Activated naive CD8-positive, alpha-beta T cell treated with anti-CD3 and anti-CD28 coated beads for 36 hours (primary cell): Measurements from ENCODE around the gene XYLT1. TPM values are rescaled to one million over a fixed set of nuclear protein-coding genes. Genes with fewer than 3 reads are reported as not detected.
"Not testable (repeated sequence)": the region's sequence is repeated elsewhere in the genome, so short reads cannot be mapped to it uniquely, and the experiment has no call there.

Experiments
- DNase-seq: peaks from one replicate; pipeline ENCODE4 v3.0.0; 2021
- H3K27ac Mint-ChIP-seq: one replicate; pipeline ENCODE4 v1.8.0; 2022; ENCODE audit warnings: mild to moderate bottlenecking, moderate library complexity, mixed read lengths
- H3K27me3 Mint-ChIP-seq: one replicate; pipeline ENCODE4 v1.8.0; 2022; ENCODE audit warnings: mild to moderate bottlenecking, mixed read lengths
- H3K36me3 Mint-ChIP-seq: one replicate; pipeline ENCODE4 v1.8.0; 2021; ENCODE audit warnings: mild to moderate bottlenecking, mixed read lengths
- H3K4me1 Mint-ChIP-seq: one replicate; pipeline ENCODE4 v1.8.0; 2021; ENCODE audit warnings: mixed read lengths
- H3K4me3 Mint-ChIP-seq: one replicate; pipeline ENCODE4 v1.8.0; 2022; ENCODE audit warnings: mild to moderate bottlenecking, moderate library complexity, mixed read lengths
- H3K9me3 Mint-ChIP-seq: one replicate; pipeline ENCODE4 v1.8.0; 2022; ENCODE audit warnings: mixed read lengths
- total RNA-seq, 2 experiments: library from RNA; stranded (reverse); gene quantifications; one replicate each; pipeline ENCODE4 v1.2.3, GENCODE V29; 2021

Gene XYLT1
- total RNA-seq, 2 experiments from 2014 or later = 4.1 to 4.6 TPM

DNA sequence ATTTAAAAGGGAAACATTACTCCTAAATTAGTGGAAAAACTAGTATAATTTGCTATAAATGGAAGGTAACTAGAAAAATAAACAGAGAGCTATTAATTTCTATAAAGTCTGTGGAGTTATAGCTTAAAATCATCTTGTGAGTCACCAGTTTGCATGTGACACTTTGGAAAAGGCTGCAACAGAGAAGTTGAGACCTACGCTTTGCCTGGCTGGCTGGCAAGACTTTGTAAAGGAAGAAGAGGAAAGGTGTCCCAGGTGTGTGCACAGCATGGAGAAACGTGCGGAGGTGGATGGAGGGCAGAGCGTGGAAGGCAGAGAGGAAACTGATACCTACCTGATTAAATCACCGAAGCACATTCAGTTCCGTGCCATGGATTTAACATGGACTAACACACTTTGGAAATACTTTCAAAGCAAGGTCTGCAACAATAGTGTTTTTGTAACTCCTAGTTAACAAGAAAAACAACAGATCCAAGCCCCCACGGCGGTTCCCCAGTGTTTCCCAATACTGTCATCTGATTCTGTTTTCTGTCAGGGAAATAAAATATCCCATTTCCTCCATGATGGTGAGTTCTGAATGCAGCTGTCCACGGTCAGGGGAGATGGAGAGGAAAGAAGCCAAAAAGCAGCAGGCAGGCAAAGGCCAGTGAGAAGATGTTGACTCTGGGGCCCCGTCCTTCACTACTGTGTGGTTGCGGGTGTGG is 134.8 kb downstream of the XYLT1 start:
- H3K27ac Mint-ChIP-seq = no peak overlapping the region
- peaks cover 5% of the 10 kb centered on the region for H3K36me3 Mint-ChIP-seq
- H3K9me3 Mint-ChIP-seq = no peaks in the 10 kb centered on the region
- H3K4me3 Mint-ChIP-seq = no peak overlapping the region
- no peaks in the 10 kb centered on the region for H3K27me3 Mint-ChIP-seq
- DNase-seq = no peak
- peaks cover 16% of the 10 kb centered on the region for H3K4me1 Mint-ChIP-seq

DNA sequence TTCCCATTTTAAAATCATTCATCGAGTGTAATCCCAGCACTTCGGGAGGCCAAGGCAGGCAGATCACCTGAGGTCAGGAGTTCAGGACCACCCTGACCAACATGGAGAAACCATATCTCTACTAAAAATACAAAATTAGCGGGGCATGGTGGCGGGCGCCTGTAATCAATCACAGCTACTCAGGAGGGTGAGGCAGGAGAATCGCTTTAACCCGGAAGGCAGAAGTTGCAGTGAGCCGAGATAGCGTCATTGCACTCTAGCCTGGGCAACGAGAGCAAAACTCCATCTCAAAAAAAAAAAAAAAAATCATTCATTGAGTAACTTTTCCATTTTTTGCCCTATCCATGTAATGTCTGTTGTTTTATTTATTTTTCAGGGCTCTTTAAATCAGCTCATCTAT is 135.4 kb downstream of the XYLT1 start:
- not testable (repeated sequence) for H3K9me3 Mint-ChIP-seq, H3K36me3 Mint-ChIP-seq, H3K27me3 Mint-ChIP-seq, H3K27ac Mint-ChIP-seq, H3K4me3 Mint-ChIP-seq, DNase-seq
- H3K4me1 Mint-ChIP-seq = peaks cover 10% of the 10 kb centered on the region

DNA sequence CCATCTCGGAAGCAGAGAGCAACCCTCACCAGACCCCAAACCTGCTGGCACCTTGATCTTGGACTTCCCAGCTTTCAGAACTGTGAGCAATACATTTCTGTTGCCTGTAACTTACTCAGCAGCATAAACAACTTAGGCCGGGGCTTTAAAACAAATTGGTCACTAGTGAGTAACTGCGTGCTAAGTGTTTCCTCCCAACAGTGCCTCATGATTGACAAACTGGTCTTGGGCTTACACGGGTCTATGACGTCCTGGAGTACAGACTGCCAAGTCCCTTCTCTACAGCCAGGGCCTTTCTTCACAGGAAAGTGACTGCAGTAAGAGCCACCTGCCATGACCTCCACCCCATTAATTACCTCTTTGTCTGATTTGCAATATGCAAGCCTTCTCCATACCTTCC is 136.7 kb downstream of the XYLT1 start:
- Mint-ChIP-seq H3K4me1 (peaks cover 6% of the 10 kb centered on the region), H3K9me3 (no peaks in the 10 kb centered on the region), H3K27ac (no peak overlapping the region), H3K4me3 (no peak overlapping the region), H3K36me3 (peaks cover 5% of the 10 kb centered on the region), H3K27me3 (no peaks in the 10 kb centered on the region)
- no peak for DNase-seq

DNA sequence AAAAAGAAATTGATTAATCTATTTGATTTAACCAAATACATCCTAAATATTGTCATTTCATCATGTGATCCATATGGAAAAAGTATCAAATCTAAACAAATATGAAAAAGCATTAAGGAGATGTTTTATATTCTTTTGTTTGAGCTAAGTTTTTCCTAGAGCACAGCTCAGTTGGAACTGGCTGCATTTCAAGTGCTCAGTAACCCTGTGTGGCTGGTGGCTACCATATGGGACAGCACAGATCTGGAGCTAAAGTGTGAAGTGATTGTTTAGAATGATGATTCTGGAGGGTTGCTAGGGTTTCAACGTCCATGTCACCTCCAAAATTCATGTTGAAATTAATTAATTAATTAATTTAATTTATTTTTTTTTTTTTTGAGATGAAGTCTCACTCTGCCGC is 137.5 kb downstream of the XYLT1 start:
- H3K4me1 Mint-ChIP-seq = peaks cover 6% of the 10 kb centered on the region
- H3K36me3 Mint-ChIP-seq = peaks cover 5% of the 10 kb centered on the region
- H3K4me3 Mint-ChIP-seq = no peak overlapping the region
- no peak for DNase-seq
- H3K9me3 Mint-ChIP-seq = no peaks in the 10 kb centered on the region
- no peaks in the 10 kb centered on the region for H3K27me3 Mint-ChIP-seq
- H3K27ac Mint-ChIP-seq = no peak overlapping the region

DNA sequence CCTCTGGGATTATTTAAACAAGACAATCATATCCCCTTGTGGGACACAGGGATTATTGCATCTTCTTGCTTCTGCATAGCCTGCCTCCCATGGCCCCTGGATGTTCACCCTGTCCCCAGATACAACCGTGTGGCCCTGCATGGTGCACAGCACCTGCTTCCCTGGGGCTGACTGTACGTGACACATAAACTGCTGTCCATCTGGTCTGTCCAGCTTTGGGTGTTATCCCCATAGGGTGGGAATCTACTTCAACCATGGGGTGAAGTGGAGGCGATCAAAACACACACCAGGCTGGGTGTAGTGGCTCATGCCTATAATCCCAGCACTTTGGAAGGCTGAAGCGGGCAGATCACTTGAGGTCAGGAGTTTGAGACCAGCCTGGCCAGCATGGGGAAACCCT is 138.8 kb downstream of the XYLT1 start:
- H3K27me3 Mint-ChIP-seq = no peaks in the 10 kb centered on the region
- H3K4me1 Mint-ChIP-seq = peaks cover 6% of the 10 kb centered on the region
- no peak overlapping the region for H3K27ac Mint-ChIP-seq
- no peak for DNase-seq
- no peaks in the 10 kb centered on the region for H3K9me3 Mint-ChIP-seq
- peaks cover 2% of the 10 kb centered on the region for H3K36me3 Mint-ChIP-seq
- no peak overlapping the region for H3K4me3 Mint-ChIP-seq

DNA sequence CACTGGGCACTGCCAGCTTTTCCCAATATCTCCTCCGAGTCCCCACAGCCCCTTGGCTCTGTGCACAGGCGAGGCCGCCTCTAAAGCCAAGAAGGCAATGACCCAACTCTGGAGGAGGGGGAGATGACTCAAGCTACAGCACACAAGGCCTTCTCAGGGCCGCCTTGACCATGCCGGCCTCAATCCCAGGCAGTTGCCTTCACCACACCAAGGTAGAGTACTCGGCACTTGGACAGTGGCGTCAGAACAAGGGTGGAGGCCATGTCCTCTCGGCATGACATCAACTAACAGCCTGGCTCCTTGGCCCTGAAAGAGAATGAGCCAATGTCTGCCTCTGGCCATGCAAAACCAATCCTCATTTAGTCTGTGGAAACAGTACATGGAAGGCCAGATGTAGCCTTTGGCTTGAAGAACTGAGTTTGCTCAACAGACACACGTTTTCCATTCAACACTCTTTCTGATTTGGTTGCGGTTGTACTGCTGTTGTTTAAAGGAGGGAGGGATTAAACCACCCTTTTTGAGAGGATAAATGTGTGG is 139.6 kb downstream of the XYLT1 start:
- Mint-ChIP-seq H3K4me3 (no peak overlapping the region), H3K36me3 (peaks cover 2% of the 10 kb centered on the region), H3K27ac (no peak overlapping the region), H3K9me3 (no peaks in the 10 kb centered on the region), H3K27me3 (no peaks in the 10 kb centered on the region), H3K4me1 (peaks cover under 1% of the 10 kb centered on the region)
- DNase-seq = no peak

DNA sequence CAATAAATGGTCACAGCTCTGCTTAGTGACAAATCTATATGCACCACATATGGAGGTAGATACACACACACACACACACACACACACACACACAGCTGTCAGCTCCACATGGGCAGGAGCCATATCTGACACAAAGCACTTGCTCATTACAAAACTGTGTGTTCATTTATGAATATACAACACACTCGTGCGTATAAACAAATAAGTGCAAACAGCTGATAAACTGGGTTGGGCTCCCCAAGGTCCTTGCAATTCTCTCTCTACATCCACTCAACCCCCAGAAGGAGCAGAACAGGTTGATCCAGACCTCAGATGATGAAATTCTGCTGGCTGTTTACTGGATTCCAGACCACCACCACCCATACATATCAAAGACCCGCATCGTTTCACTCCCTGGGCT is 140.7 kb downstream of the XYLT1 start:
- no peaks in the 10 kb centered on the region for H3K4me1 Mint-ChIP-seq
- peaks cover 2% of the 10 kb centered on the region for H3K36me3 Mint-ChIP-seq
- H3K27ac Mint-ChIP-seq = no peak overlapping the region
- H3K4me3 Mint-ChIP-seq = no peak overlapping the region
- DNase-seq = no peak
- H3K9me3 Mint-ChIP-seq = no peaks in the 10 kb centered on the region
- H3K27me3 Mint-ChIP-seq = no peaks in the 10 kb centered on the region

DNA sequence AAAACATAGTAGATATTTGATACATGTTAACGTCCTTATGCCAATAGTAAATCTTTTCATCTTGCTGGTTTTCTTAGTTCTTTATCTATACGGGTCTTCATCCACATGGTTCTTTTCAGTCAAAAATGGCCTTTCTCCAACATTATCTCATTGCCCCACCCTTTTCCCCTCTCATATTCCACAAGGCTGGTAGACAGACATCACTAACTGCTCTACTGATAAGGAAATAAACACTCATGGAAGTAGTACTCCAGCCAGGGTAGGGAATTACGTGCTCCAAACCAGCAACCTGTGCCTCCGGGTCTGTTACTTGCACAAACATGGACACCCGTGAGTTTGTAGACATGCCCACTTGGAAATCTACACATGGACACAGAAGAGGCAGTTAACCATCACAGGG is 141.4 kb downstream of the XYLT1 start:
- Mint-ChIP-seq H3K36me3 (peaks cover 1% of the 10 kb centered on the region), H3K4me3 (no peak overlapping the region), H3K27ac (no peak overlapping the region), H3K27me3 (no peaks in the 10 kb centered on the region), H3K4me1 (no peaks in the 10 kb centered on the region), H3K9me3 (no peaks in the 10 kb centered on the region)
- DNase-seq = no peak

DNA sequence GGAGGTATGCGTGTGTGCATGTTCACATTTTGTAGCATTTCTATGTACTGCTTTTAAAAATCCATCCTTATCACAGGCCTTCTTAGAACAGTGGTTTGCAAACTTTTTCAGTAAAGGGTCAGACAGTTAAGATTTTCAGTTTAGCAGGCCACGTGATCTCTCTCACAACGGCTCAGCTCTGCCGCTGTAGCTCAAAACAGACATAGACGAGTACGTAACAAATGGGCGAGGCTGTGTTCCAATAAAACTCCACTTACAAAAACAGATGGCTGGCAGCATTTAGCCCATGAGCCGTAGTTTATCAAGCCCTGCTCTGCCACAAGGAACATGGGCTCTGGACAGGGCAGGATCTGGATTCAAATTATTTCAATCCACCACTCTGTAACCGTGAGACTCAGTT is 141.8 kb downstream of the XYLT1 start:
- Mint-ChIP-seq H3K36me3 (no peaks in the 10 kb centered on the region), H3K27ac (no peak overlapping the region), H3K9me3 (no peaks in the 10 kb centered on the region), H3K4me1 (no peaks in the 10 kb centered on the region), H3K27me3 (no peaks in the 10 kb centered on the region), H3K4me3 (no peak overlapping the region)
- no peak for DNase-seq

DNA sequence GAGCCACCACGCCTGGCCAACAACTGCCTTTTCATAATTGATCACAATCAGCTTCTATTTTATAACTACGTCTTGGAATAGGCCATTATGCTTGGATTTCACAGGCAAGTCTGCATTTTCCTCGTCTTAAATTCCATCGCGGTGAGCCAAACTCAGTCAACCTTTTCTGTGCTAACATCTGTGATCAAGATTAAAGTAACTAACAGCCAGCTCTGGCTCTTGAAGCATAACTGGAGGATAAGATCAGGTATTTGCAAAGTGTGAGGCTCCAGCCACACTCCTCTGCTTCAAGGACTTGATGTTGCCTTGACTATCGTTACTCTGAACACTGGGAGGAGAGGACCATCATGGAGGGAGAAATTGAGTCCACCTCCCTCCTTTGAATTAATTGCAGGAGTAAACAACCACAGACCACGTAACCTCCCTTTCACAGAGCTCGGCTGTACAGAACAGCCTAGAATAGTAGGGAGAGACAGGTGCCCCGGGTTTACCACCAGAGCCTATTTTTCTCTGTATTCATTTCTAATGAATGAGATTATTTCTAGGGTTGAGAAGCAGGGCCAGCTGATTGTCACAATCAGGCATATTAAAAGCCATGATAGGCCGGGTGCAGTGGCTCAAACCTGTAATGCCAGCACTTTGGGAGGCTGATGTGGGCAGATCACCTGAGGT is 143.0 kb downstream of the XYLT1 start:
- Mint-ChIP-seq H3K9me3 (no peaks in the 10 kb centered on the region), H3K36me3 (no peaks in the 10 kb centered on the region), H3K27ac (no peak overlapping the region), H3K4me1 (no peaks in the 10 kb centered on the region), H3K27me3 (no peaks in the 10 kb centered on the region), H3K4me3 (no peak overlapping the region)
- DNase-seq = no peak

DNA sequence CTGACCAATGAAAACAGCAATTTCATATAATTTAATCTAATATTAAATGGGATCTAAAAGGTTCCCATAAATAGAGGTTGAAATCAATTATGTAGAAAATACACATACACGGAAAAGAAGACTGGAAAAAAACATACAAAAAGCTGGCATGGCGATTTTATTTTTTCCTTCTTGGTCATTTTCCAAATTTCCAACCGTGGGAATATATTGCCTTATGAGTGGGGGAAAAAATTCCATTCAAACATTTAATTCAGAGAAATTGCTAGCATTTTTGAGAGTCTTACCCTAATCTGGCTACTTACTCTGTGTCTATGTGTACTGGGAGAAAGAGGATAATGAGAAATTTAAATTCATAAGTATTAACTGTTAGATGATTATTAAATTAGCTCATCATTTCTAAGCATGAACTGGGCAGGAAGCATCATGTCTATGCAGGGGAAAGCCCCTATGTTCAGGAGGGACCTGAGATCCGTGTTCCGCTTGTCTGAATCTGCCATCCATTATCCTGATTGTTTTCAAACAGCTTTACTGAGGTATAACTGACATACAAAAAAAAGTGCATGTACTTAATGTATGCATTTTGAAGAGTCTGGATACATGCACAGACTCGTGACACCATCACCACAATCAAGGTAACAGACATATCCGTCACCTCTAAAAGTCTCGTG is 145.2 kb downstream of the XYLT1 start:
- no peak overlapping the region for H3K4me3 Mint-ChIP-seq
- no peaks in the 10 kb centered on the region for H3K27me3 Mint-ChIP-seq
- H3K4me1 Mint-ChIP-seq = peaks cover under 1% of the 10 kb centered on the region
- no peaks in the 10 kb centered on the region for H3K36me3 Mint-ChIP-seq
- H3K9me3 Mint-ChIP-seq = no peaks in the 10 kb centered on the region
- H3K27ac Mint-ChIP-seq = no peak overlapping the region
- no peak for DNase-seq

DNA sequence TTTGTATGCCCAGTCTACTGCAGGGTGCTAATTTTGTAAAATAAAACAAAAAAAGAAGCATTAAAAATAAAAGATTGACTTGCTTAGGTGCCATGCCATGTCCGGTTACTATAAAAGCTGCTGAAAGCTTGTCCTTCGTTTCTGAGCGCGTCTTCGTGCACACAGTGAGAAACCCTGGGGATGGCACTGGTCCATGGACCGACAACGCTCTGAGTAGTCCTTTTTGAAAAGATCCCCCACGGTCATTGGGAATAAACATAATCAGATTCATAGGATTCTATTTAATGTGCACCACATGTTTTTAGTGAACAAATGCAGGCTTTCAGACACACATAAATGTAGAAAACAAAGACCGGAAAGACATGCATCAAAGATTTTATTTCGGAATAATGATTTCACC is 146.3 kb downstream of the XYLT1 start:
- Mint-ChIP-seq H3K36me3 (peaks cover 2% of the 10 kb centered on the region), H3K27ac (no peak overlapping the region), H3K27me3 (no peaks in the 10 kb centered on the region), H3K4me3 (no peak overlapping the region), H3K4me1 (peaks cover 4% of the 10 kb centered on the region), H3K9me3 (no peaks in the 10 kb centered on the region)
- no peak for DNase-seq

DNA sequence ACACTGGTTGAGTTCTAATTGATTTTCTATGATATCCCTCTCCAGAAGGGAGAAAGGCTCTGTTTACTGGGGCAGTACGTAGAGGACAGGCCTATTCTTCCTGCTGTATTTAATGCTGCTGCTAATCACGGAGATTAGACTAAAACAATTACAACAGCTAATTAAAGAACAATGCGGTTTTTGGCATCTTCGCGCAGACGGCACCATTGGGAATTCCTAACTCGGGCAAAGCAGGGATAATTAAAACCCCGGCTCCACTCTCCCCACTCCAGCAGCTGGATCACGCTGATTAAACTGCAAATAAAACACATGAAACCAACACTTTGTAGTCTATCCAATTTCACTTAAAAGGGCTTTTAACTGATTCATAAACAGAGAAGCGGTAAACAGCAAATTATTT is 147.6 kb downstream of the XYLT1 start:
- peaks cover 4% of the 10 kb centered on the region for H3K4me1 Mint-ChIP-seq
- no peak overlapping the region for H3K27ac Mint-ChIP-seq
- no peaks in the 10 kb centered on the region for H3K27me3 Mint-ChIP-seq
- H3K9me3 Mint-ChIP-seq = no peaks in the 10 kb centered on the region
- H3K4me3 Mint-ChIP-seq = no peak overlapping the region
- no peak for DNase-seq
- peaks cover 3% of the 10 kb centered on the region for H3K36me3 Mint-ChIP-seq

DNA sequence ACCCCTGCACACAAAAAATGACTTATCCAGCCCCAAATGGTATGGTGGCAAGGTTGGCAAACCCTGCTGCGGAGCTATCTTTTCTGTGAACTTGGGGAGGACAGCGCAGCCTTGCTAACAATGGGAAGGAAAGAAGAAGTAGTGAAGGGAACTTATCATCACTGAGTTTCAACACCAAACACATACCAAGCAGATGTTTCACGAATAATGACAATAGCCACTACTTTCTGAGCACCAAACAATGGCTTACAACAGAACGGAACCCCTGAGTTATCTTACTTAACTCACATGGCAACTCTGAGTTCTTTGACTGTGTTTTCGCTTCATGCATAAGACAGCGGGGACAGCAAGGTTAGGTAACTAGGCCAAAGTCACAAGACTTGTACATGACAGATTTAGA is 148.9 kb downstream of the XYLT1 start:
- H3K9me3 Mint-ChIP-seq = no peaks in the 10 kb centered on the region
- no peak for DNase-seq
- no peaks in the 10 kb centered on the region for H3K27me3 Mint-ChIP-seq
- H3K4me3 Mint-ChIP-seq = no peak overlapping the region
- H3K4me1 Mint-ChIP-seq = peaks cover 4% of the 10 kb centered on the region
- H3K36me3 Mint-ChIP-seq = peaks cover 7% of the 10 kb centered on the region
- H3K27ac Mint-ChIP-seq = no peak overlapping the region

DNA sequence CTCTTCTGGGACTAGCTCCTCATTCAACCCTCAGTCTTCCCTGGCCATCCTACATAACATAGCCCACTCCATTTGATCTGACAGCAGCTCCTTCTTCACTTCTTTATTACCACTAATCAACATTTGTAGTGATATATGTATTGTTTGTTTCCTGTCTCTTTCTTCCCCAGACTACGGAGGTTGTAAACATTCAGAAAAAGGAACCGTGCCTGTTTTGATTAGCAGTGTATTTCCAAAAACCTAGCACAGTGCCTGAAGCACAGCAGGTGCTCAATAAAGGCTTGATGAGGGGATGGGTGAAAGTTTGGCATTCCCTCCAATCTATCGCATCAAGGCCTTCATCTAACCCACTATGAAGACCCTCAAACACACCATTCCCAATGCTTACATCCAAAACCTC is 150.8 kb downstream of the XYLT1 start:
- Mint-ChIP-seq H3K27me3 (no peaks in the 10 kb centered on the region), H3K4me3 (no peak overlapping the region), H3K9me3 (no peaks in the 10 kb centered on the region), H3K36me3 (peaks cover 7% of the 10 kb centered on the region), H3K4me1 (peaks cover 4% of the 10 kb centered on the region), H3K27ac (no peak overlapping the region)
- no peak for DNase-seq
